HepG2 (cell line): Measurements from ENCODE around the gene VWA1. TPM values are rescaled to one million over a fixed set of nuclear protein-coding genes. Genes with fewer than 3 reads are reported as not detected.

ENCODE experiments used
- BCL6 ChIP-seq: IDR thresholded peaks from 2 replicates; pipeline ENCODE4 v1.6.1; 2016; ENCODE audit warnings: missing genetic modification reagents, missing compliant biosample characterization
- CENPBD1 ChIP-seq: sonication (generic); formaldehyde crosslinking; IDR thresholded peaks from 2 replicates; pipeline ENCODE4 v1.8.0; 2022; ENCODE audit warnings: missing genetic modification reagents, low read depth, mild to moderate bottlenecking, borderline replicate concordance
- CENPT ChIP-seq: sonication (generic); formaldehyde crosslinking; IDR thresholded peaks from 2 replicates; pipeline ENCODE4 v1.8.0; 2022; ENCODE audit warnings: low read depth, mild to moderate bottlenecking, moderate library complexity, missing genetic modification reagents
- CREB1 ChIP-seq, 2 experiments: fragments of 450-650 bp in 1 of 2; IDR thresholded peaks; 2 replicates each; pipeline ENCODE4 v1.6.1; 2016 to 2017; ENCODE audit warnings: control low read depth in 1 of 2, mild to moderate bottlenecking in 1 of 2, missing compliant biosample characterization in 1 of 2, missing genetic modification characterization in 1 of 2
- E2F5 ChIP-seq: sonication (generic); formaldehyde crosslinking; conservative IDR thresholded peaks from 2 replicates; pipeline ENCODE4 v1.4.0; 2020; ENCODE audit warnings: missing genetic modification reagents
- ETS1 ChIP-seq: sonication (generic); formaldehyde crosslinking; IDR thresholded peaks from 2 replicates; pipeline ENCODE4 v1.4.0; 2020; ENCODE audit warnings: missing genetic modification reagents
- GZF1 ChIP-seq: sonication (generic); formaldehyde crosslinking; IDR thresholded peaks from 2 replicates; pipeline ENCODE4 v1.5.1; 2020; ENCODE audit warnings: mild to moderate bottlenecking, missing genetic modification reagents
- HMGXB3 ChIP-seq: sonication (generic); formaldehyde crosslinking; IDR thresholded peaks from 2 replicates; pipeline ENCODE4 v1.4.0; 2020; ENCODE audit warnings: missing genetic modification reagents, borderline replicate concordance
- ISL2 ChIP-seq: sonication (generic); formaldehyde crosslinking; IDR thresholded peaks from 2 replicates; pipeline ENCODE4 v1.5.0; 2020; ENCODE audit warnings: missing genetic modification reagents
- JUN ChIP-seq: sonication (generic); formaldehyde crosslinking; IDR thresholded peaks from 2 replicates; pipeline ENCODE4 v1.4.0; 2020; ENCODE audit warnings: mild to moderate bottlenecking, missing genetic modification reagents
- KDM2A ChIP-seq: sonication (generic); formaldehyde crosslinking; IDR thresholded peaks from 2 replicates; pipeline ENCODE4 v1.4.0; 2020; ENCODE audit warnings: low read depth, missing genetic modification reagents, borderline replicate concordance
- MTF2 ChIP-seq: sonication (generic); formaldehyde crosslinking; IDR thresholded peaks from 2 replicates; pipeline ENCODE4 v1.5.0; 2020; ENCODE audit warnings: missing genetic modification reagents, borderline replicate concordance
- PITX1 ChIP-seq: sonication (generic); formaldehyde crosslinking; IDR thresholded peaks from 2 replicates; pipeline ENCODE4 v1.5.1; 2020; ENCODE audit warnings: mild to moderate bottlenecking, missing genetic modification reagents
- RELA ChIP-seq: sonication (generic); formaldehyde crosslinking; IDR thresholded peaks from 2 replicates; pipeline ENCODE4 v1.4.0; 2020; ENCODE audit warnings: missing genetic modification reagents
- SAP130 ChIP-seq: IDR thresholded peaks from 2 replicates; pipeline ENCODE4 v1.6.1; 2016; ENCODE audit warnings: low read depth
- SETDB1 ChIP-seq: sonication (generic); formaldehyde crosslinking; IDR thresholded peaks from 2 replicates; pipeline ENCODE4 v1.5.1; 2020; ENCODE audit warnings: missing genetic modification reagents, mild to moderate bottlenecking, borderline replicate concordance
- SMAD1 ChIP-seq: sonication (generic); formaldehyde crosslinking; IDR thresholded peaks from 2 replicates; pipeline ENCODE4 v1.4.0; 2020; ENCODE audit warnings: missing genetic modification reagents, low read depth, mild to moderate bottlenecking, borderline replicate concordance
- TCF7L2 ChIP-seq: IDR thresholded peaks from 2 replicates; pipeline ENCODE4 v1.6.1; 2011; ENCODE audit warnings: mild to moderate bottlenecking, low read depth, low read length, moderate library complexity
- TOPORS ChIP-seq: sonication (generic); formaldehyde crosslinking; IDR thresholded peaks from 2 replicates; pipeline ENCODE4 v1.8.0; 2023; ENCODE audit warnings: mild to moderate bottlenecking, missing genetic modification reagents
- ZNF441 ChIP-seq: sonication (generic); formaldehyde crosslinking; IDR thresholded peaks from 2 replicates; pipeline ENCODE4 v1.7.0; 2021; ENCODE audit warnings: missing genetic modification reagents, borderline replicate concordance
- ZNF652 ChIP-seq: IDR thresholded peaks from 2 replicates; pipeline ENCODE4 v1.6.1; 2016; ENCODE audit warnings: low read depth, borderline replicate concordance
- ZNF678 ChIP-seq: sonication (generic); formaldehyde crosslinking; IDR thresholded peaks from 2 replicates; pipeline ENCODE4 v1.4.0; 2020; ENCODE audit warnings: mild to moderate bottlenecking, missing genetic modification reagents
- polyA plus RNA-seq, 8 experiments: library from polyadenylated mRNA; depleted of rRNA in 3 of 8; stranded (reverse) in 7 of 8; unstranded in 1 of 8; fragments of >200 nt; fragmentation: Illumina TruSeq in 4 of 8; extraction: Trizol in 4 of 8; gene quantifications; 2 replicates each; pipeline versions ENCODE4 v1.2.1 to v1.2.3, GENCODE V29; 2011 to 2016; ENCODE audit warnings: low read depth in 4 of 8, missing spikeins in 1 of 8, mixed read lengths in 1 of 8; ENCODE audit not compliant: insufficient read depth in 1 of 8
- total RNA-seq, 5 experiments: library from RNA; depleted of rRNA; stranded (reverse); fragments of >200 nt; fragmentation: Illumina TruSeq; extraction: Trizol; gene quantifications; 2 replicates each; pipeline ENCODE4 v1.2.3, GENCODE V29; 2016; ENCODE audit warnings: low read depth in 1 of 5

Gene VWA1
- total and polyA plus RNA-seq, 2 of the 13 experiments (the other 11 are each of a cell fraction or from before 2014, with no cell fraction given): 40.9 to 57.5 TPM

GRCh38 chr1:1435911-1436629 lies 580 bp downstream of the VWA1 start (continued):
- TF ChIP-seq JUN (CRISPR knock-in tag): 0 out of 2 replicates have a peak, but pooled peaks have one; percentile 11
- no peak for TF ChIP-seq ISL2 (CRISPR knock-in tag)
- TF ChIP-seq TOPORS (CRISPR knock-in tag): no peak
- no peak for TF ChIP-seq TCF7L2
- no peak for TF ChIP-seq CREB1 (IDR thresholded peaks at IDR 0.05)
- TF ChIP-seq CREB1 (CRISPR knock-in tag; IDR thresholded peaks at IDR 0.05): no peak
- no peak for TF ChIP-seq MTF2
- TF ChIP-seq ZNF678 (CRISPR knock-in tag): 0 out of 2 replicates have a peak, but pooled peaks have one; percentile 31
- 0 out of 2 replicates have a peak, but pooled peaks have one; percentile 6 for TF ChIP-seq E2F5 (CRISPR knock-in tag)
- no peak for TF ChIP-seq SMAD1 (CRISPR knock-in tag)
- peak; percentile 33; the same call in 1 of the 2 replicates for TF ChIP-seq SAP130 (CRISPR knock-in tag)
- no peak for TF ChIP-seq ZNF441 (CRISPR knock-in tag)
- peak; percentile 30; the same call in 1 of the 2 replicates for TF ChIP-seq KDM2A (CRISPR knock-in tag)
- no peak for TF ChIP-seq RELA (CRISPR knock-in tag)
- TF ChIP-seq CENPT (CRISPR knock-in tag): no peak
- TF ChIP-seq CENPBD1 (CRISPR knock-in tag): no peak
- TF ChIP-seq PITX1: 0 out of 2 replicates have a peak, but pooled peaks have one; percentile 17
- no peak for TF ChIP-seq HMGXB3 (CRISPR knock-in tag)
- TF ChIP-seq ZNF652: no peak
- no peak for TF ChIP-seq ETS1
- TF ChIP-seq BCL6: no peak
- 0 out of 2 replicates have a peak, but pooled peaks have one; percentile 62 for TF ChIP-seq GZF1 (CRISPR knock-in tag)
- no peak for TF ChIP-seq SETDB1 (CRISPR knock-in tag)
- TF ChIP-seq, all 625 proteins: peak for 23
